LNCaP clone FGC (cell line): ENCODE measurements around the gene CPN2.
A peak's percentile ranks its signal among the peaks of the same experiment; 100 is the strongest.

ENCODE experiments used
- DNase-seq: peaks from one replicate; pipeline ENCODE4 v3.0.0-alpha.2; 2011; ENCODE audit warnings: low read depth
- H3K4me3 ChIP-seq: 2 replicates; pipeline ENCODE4 v1.5.1; 2011; ENCODE audit warnings: mild to moderate bottlenecking, low read depth, low read length, control low read depth
- TF ChIP-seq, protein P1 (sequence below): IDR thresholded peaks from 2 replicates; pipeline ENCODE4 v1.5.1; 2012; ENCODE audit warnings: mild to moderate bottlenecking; ENCODE audit not compliant: control insufficient read depth, insufficient read depth; ENCODE audit errors: extremely low read depth

Gene CPN2

DNA sequence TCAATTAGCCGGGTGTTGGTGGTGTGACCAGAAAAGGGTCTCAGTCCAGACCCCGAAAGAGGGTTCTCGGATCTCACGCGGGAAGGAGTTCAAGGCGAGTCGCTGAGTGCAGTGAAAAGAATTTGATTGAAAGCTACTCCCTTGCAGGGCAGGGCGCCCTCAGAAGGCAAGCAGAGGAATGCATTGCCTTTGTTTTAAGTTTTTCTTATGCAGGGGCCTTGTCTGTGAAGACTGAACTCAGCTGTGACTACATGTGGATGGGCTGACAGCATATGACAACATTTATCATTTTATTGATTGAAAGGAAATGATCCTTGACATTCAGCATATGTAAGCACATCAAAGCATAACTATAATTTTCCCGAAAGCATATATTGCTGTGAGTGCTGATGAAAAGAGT lies 11.8 kb downstream of the CPN2 start:
- TF ChIP-seq, protein P1, sequence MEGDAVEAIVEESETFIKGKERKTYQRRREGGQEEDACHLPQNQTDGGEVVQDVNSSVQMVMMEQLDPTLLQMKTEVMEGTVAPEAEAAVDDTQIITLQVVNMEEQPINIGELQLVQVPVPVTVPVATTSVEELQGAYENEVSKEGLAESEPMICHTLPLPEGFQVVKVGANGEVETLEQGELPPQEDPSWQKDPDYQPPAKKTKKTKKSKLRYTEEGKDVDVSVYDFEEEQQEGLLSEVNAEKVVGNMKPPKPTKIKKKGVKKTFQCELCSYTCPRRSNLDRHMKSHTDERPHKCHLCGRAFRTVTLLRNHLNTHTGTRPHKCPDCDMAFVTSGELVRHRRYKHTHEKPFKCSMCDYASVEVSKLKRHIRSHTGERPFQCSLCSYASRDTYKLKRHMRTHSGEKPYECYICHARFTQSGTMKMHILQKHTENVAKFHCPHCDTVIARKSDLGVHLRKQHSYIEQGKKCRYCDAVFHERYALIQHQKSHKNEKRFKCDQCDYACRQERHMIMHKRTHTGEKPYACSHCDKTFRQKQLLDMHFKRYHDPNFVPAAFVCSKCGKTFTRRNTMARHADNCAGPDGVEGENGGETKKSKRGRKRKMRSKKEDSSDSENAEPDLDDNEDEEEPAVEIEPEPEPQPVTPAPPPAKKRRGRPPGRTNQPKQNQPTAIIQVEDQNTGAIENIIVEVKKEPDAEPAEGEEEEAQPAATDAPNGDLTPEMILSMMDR: no peak
- no peak for DNase-seq
- no peak overlapping the region for H3K4me3 ChIP-seq

DNA sequence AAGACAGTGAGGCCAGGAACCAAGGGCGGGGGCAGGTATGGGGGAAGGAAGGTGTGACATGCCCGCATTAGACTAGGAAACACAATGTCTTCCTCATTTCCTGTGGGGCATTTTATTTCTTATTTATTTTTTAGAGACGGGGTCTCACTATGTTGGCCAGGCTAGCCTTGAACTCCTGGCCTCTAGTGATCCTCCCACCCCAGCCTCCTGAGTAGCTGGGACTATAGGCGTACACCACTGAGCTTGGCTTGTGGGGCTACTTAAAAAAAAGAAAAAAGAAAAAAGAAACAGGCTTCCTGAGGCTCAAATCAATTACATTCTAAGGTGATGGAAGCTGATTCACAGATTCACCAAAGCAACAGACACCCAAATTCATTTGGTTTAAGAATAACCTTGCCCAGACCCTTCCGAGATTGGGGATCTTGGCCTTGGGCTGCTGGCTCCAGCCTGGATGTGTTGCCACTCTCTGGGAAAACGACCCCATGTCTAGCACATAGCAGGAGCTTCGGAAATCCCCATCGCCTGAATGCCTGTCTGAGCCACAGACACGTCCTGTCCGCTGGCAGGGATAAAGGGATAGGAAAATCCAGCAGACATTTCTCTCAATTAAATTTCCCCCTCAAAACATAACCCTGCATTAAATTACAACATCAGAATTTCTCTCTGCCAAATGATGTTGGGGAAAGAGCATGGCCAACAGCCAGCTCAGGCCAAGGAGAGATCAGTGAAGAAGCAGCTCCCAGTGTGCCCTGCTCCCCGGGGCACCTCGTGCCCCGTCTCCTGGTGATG lies 13.0 kb downstream of the CPN2 start:
- DNase-seq: no peak
- no peak overlapping the region for H3K4me3 ChIP-seq
- TF ChIP-seq, protein P1: no peak

DNA sequence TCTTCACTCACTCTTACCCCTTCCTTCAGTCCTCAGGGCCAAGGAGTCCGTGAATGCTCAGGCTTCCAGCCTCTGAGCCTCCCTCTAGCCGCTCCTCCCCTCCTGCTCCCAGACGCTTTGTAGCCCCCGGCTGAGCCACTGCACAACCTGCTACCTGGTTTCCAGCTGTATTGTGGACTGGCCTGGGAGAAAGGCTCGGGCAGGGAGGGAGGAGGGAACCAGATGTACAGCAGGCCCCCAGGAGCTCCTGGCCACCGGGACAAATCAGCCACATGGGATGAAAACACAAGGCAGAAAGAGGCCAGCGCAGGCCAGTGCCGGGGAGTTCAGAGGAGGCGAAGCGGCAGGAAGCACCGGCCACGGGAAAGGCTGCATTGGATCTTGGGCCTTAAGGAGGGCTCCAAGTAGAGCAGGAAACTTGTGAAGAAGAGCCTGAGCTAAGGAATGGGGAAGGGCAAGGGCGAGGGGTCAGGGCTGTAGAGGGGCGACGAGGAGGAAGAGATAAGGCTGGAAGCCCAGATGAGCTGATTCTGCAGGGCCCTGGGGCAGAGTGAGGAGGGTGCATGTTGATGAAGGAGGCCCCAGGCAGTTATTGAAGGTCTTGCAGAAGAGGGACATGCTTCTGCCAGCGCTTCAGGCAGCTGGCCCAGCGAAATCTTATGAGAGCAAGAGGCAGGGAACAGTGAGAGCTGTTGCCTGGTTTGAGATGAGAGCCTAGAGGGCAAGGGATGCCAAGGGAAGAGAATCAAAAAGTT lies 14.3 kb downstream of the CPN2 start:
- TF ChIP-seq, protein P1: no peak
- no peak for DNase-seq
- H3K4me3 ChIP-seq: no peak overlapping the region

- DNase-seq: no peak
- H3K4me3 ChIP-seq: peak overlapping the region; percentile 49
- TF ChIP-seq, protein P1: no peak
Observed at GRCh38 chr3:194333981-194334320, 17.2 kb downstream of the CPN2 start.

- TF ChIP-seq, protein P1: peak; percentile 96
- peak; percentile 55 for DNase-seq
- peak overlapping the region; percentile 49 for H3K4me3 ChIP-seq
Observed at GRCh38 chr3:194333212-194333980, 17.7 kb downstream of the CPN2 start.

DNA sequence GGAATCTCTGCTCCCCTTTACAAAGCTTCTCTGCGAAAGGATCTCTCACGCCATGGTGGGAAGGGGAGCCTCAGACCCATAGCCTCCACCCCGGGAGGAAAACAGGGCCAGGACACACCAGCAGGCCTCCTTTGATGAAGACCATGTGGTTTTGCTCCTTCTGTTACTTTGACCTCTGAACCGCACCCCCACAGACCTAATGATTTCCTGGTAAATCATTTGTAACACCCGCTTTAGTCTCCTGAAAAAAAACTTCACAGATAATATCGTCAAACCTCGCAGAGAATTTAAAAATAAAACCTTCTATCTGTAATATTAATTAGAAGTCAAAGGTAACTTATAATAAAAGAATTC lies 18.3 kb downstream of the CPN2 start:
- DNase-seq: no peak
- no peak overlapping the region for H3K4me3 ChIP-seq
- TF ChIP-seq, protein P1: no peak
